Measurements from ENCODE around the gene CDC25A. TPM values are rescaled to one million over a fixed set of nuclear protein-coding genes. Genes with fewer than 3 reads are reported as not detected.

The CDC25A gene
- total RNA-seq, 4 donors from 2014 or later, result 0.45 to 1.0 (median 0.77) TPM

DNA sequence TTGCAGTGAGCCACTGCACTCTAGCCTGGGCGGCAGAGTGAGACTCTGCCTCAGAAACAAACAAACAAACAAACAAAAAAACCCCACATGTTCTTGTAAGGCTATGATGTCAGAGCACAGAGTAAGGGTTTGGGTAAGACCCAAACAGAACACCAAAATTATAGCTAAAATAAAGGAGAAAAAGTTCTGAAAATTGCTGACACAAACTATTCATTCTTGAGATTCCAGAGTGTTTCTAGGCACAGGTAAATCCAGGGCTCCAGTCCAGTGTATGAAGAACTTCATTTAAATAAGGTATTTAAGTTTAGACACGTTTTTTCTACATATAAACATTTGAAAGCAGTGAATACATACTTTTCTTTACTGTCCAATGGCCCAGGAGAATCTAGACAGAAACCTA is 3.9 kb downstream of the CDC25A start:
- intact Hi-C loops (cut with DNase I; ENCODE audit: low total_unique reads), result no loop called here
- TF ChIP-seq, protein P1, sequence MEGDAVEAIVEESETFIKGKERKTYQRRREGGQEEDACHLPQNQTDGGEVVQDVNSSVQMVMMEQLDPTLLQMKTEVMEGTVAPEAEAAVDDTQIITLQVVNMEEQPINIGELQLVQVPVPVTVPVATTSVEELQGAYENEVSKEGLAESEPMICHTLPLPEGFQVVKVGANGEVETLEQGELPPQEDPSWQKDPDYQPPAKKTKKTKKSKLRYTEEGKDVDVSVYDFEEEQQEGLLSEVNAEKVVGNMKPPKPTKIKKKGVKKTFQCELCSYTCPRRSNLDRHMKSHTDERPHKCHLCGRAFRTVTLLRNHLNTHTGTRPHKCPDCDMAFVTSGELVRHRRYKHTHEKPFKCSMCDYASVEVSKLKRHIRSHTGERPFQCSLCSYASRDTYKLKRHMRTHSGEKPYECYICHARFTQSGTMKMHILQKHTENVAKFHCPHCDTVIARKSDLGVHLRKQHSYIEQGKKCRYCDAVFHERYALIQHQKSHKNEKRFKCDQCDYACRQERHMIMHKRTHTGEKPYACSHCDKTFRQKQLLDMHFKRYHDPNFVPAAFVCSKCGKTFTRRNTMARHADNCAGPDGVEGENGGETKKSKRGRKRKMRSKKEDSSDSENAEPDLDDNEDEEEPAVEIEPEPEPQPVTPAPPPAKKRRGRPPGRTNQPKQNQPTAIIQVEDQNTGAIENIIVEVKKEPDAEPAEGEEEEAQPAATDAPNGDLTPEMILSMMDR (IDR thresholded peaks at IDR 0.05), result no peak
- TF ChIP-seq POLR2A (IDR thresholded peaks at IDR 0.05), result no peak
- no peak for DNase-seq (ENCODE audit: low spot score in 2 of 2)
- WGBS, 2 donors, result 78 to 81% methylated on average over 2 of the region's 2 CpGs
- no peak overlapping the region for H3K4me3 ChIP-seq (ENCODE audit: low read depth, poor library complexity, severe bottlenecking)

DNA sequence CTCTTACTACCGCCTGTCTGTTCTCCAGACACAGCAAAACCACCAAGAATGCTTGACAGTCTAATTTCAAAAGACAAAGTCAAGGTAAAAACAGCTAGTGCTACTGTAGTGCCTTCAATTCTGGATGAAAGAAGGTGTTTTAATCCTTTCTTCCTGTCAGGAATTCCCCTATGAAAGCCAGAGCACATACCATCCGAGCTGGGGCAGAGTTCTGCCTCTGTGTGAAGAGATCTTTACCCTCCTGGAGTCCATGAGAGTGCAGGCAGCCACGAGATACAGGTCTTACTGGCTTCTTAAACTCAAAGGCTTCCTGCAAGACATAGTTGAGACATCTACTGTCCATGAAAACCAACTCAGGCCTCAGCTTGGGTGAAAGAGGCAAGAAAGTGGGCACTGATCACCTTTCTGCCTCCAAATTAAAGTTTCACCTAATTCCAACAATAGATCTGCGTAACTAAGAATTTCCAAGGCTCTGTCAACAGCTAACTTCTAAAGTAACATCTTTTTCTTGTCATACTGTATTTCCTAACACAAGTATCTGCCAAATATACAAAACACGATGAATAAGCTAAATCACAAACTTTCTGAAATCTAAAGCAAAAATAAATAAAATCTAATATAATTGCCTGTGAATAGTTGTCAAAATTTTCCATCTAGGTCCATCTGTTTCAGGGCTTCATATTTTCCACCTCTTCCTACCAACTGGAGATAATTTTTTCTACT is 7.5 kb downstream of the CDC25A start:
- DNase-seq (ENCODE audit: low spot score in 2 of 2), result peak in 1 of 2 donors; percentile 8
- TF ChIP-seq, protein P1 (IDR thresholded peaks at IDR 0.05), result no peak
- no peak for TF ChIP-seq POLR2A (IDR thresholded peaks at IDR 0.05)
- WGBS, 2 donors, result 89 to 92% methylated on average over 5 of the region's 5 CpGs
- H3K4me3 ChIP-seq (ENCODE audit: low read depth, poor library complexity, severe bottlenecking), result no peak overlapping the region
- intact Hi-C loops (cut with DNase I; ENCODE audit: low total_unique reads), result no loop called here

DNA sequence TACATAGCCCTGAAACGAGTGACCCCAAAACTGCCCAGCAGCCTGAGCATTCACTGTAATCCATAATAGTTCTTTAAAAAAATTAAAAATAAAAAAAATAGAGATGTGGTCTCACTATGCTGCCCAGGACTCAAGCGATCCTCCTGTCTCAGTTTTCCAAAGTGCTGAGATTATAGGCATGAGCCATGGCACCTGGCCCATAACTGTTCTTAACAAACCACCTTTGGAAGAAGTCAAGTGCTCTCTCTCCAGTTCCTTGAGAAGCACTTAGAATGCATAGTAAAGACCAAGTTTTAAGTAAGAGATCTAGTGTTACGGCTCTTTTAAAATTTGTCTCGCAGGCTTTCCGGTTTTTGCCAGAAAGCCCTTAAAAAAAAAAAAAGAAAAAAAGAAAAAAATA is 8.2 kb downstream of the CDC25A start:
- peak in 1 of 2 donors; percentile 9 for DNase-seq (ENCODE audit: low spot score in 2 of 2)
- intact Hi-C loops (cut with DNase I; ENCODE audit: low total_unique reads), result no loop called here
- WGBS, 2 donors, result 92 to 94% methylated on average over 5 of the region's 5 CpGs

DNA sequence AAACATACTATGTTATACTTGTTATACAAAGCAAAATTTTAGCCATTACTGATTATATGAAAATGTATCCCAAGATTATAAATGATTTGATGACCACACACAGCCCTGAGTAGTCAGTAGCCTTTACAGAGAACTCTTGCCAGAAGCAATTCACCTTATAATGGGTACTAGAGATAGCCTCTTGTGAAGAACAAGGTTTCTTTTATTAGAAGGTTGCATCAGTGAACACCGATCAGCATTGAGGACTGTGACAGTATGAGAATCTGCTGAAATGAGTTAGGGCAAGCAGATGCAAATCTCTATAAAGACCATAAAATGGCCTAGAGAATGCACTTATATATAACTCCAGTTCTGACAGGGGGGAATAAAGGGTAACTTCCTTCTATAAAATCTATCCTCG is 10.1 kb downstream of the CDC25A start:
- TF ChIP-seq, protein P1 (IDR thresholded peaks at IDR 0.05), result no peak
- TF ChIP-seq POLR2A (IDR thresholded peaks at IDR 0.05), result no peak
- no peak for DNase-seq (ENCODE audit: low spot score in 2 of 2)
- intact Hi-C loops (cut with DNase I; ENCODE audit: low total_unique reads), result no loop called here
- WGBS, 2 donors, result 83 to 94% methylated on average over 2 of the region's 2 CpGs
- no peak overlapping the region for H3K4me3 ChIP-seq (ENCODE audit: low read depth, poor library complexity, severe bottlenecking)

More for the DNA sequence above, 8.2 kb downstream of the CDC25A start:
- TF ChIP-seq, protein P1 (IDR thresholded peaks at IDR 0.05), result no peak
- no peak for TF ChIP-seq POLR2A (IDR thresholded peaks at IDR 0.05)
- H3K4me3 ChIP-seq (ENCODE audit: low read depth, poor library complexity, severe bottlenecking), result no peak overlapping the region

DNA sequence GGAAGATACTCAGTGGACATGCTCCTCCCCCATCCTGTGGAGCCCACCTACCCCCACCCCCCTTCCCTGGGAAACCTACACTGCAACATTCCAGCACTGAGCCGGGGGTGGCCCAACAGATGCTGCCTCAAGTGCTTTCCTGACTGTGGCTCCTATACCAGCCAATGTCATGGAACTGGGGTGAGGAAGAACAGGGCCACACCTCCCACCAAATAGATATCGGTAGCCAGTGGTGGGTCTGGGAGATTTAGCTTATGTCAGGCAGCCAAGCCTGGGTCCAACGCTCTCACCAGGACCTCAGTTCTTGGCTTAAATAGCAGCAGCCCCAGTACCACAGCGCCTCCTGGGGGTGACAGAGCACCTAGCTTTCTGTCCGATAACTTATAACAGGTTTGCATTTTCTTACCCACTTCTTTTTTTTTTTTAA is 30.3 kb downstream of the CDC25A start:
- H3K4me3 ChIP-seq (ENCODE audit: low read depth, poor library complexity, severe bottlenecking), result no peak overlapping the region
- intact Hi-C loops (cut with DNase I; ENCODE audit: low total_unique reads), result loop anchor here (10.0 kb wide), 1 partner anchor 313 kb away; no protein-coding TSS in a partner anchor
- no peak for TF ChIP-seq POLR2A (IDR thresholded peaks at IDR 0.05)
- TF ChIP-seq, protein P1 (IDR thresholded peaks at IDR 0.05), result no peak
- WGBS, 2 donors, result 53 to 59% methylated on average over 5 of the region's 5 CpGs
- DNase-seq (ENCODE audit: low spot score in 2 of 2), result peak; percentile 22 to 90

Data from lower leg skin (tissue), 4 donors.